ENCODE results near the gene CD99L2.

GRCh38 chrX:150889131-150889530, 9.3 kb downstream of the CD99L2 start:
- TF ChIP-seq RARB (CRISPR knock-in tag; IDR thresholded peaks at IDR 0.05): no peak
- TF ChIP-seq ARNTL (CRISPR knock-in tag; IDR thresholded peaks at IDR 0.05; ENCODE audit: borderline replicate concordance, low read depth): no peak
- TF ChIP-seq PATZ1 (CRISPR knock-in tag; IDR thresholded peaks at IDR 0.05; ENCODE audit: borderline replicate concordance): no peak
- TF ChIP-seq BACH2 (CRISPR knock-in tag; IDR thresholded peaks at IDR 0.05; ENCODE audit: borderline replicate concordance): no peak
- no peak for TF ChIP-seq TSHZ2 (CRISPR knock-in tag; IDR thresholded peaks at IDR 0.05)
- TF ChIP-seq ZNF565 (CRISPR knock-in tag; conservative IDR thresholded peaks at IDR 0.05; ENCODE audit: low read depth): no peak
- no peak for TF ChIP-seq CSDC2 (CRISPR knock-in tag; IDR thresholded peaks at IDR 0.05)
- no peak for TF ChIP-seq OSR1 (CRISPR knock-in tag; IDR thresholded peaks at IDR 0.05)
- no peak for TF ChIP-seq ZFP3 (CRISPR knock-in tag; IDR thresholded peaks at IDR 0.05)
- TF ChIP-seq ZNF8 (CRISPR knock-in tag; IDR thresholded peaks at IDR 0.05): no peak
